Sigmoid colon (tissue), 4 donors: ENCODE data around the gene IL17RD.

ENCODE experiments used
- POLR2A ChIP-seq, 2 donors: fragments of 450-650 bp; IDR thresholded peaks; one replicate each; pipeline ENCODE4 v1.6.1; 2016; ENCODE audit warnings: antibody characterized with exemption in 2 of 2, mild to moderate bottlenecking in 2 of 2, moderate library complexity in 2 of 2
- POLR2AphosphoS5 ChIP-seq, 4 donors: sonication (generic); formaldehyde crosslinking; IDR thresholded peaks; one replicate each; pipeline ENCODE4 v1.6.1; 2017; ENCODE audit warnings: antibody characterized with exemption in 4 of 4
- TF ChIP-seq, protein P1 (sequence below), 4 experiments: fragments of 450-650 bp in 3 of 4; fragments of 200-600 bp in 1 of 4; IDR thresholded peaks; one replicate each; pipeline ENCODE4 v1.5.1; 2016 to 2019; ENCODE audit warnings: antibody characterized with exemption in 4 of 4, mild to moderate bottlenecking in 3 of 4, moderate library complexity in 2 of 4

DNA sequence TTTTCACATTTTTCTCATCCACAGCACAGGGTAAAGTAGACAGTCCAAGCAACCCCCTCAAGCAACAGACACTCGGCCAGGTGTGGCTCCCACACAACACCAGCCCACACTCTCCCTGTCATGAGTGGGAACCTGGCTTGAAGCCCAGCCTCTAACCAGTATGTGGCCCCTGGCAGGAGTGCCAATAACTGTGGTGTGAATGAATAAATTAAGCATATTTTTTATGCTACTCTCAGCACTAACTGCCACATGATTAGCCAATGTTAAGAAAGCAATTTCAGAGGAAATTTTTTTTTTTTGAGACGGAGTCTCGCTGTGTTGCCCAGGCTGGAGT lies 9.9 kb downstream of the IL17RD start:
- TF ChIP-seq POLR2A (IDR thresholded peaks at IDR 0.05) (no peak), POLR2AphosphoS5 (IDR thresholded peaks at IDR 0.05) (no peak)
- TF ChIP-seq, protein P1, sequence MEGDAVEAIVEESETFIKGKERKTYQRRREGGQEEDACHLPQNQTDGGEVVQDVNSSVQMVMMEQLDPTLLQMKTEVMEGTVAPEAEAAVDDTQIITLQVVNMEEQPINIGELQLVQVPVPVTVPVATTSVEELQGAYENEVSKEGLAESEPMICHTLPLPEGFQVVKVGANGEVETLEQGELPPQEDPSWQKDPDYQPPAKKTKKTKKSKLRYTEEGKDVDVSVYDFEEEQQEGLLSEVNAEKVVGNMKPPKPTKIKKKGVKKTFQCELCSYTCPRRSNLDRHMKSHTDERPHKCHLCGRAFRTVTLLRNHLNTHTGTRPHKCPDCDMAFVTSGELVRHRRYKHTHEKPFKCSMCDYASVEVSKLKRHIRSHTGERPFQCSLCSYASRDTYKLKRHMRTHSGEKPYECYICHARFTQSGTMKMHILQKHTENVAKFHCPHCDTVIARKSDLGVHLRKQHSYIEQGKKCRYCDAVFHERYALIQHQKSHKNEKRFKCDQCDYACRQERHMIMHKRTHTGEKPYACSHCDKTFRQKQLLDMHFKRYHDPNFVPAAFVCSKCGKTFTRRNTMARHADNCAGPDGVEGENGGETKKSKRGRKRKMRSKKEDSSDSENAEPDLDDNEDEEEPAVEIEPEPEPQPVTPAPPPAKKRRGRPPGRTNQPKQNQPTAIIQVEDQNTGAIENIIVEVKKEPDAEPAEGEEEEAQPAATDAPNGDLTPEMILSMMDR (IDR thresholded peaks at IDR 0.05), result no peak
